Subcutaneous adipose tissue (tissue), 4 donors: Measurements from ENCODE around the gene SUN2. TPM values are rescaled to one million over a fixed set of nuclear protein-coding genes. Genes with fewer than 3 reads are reported as not detected.

Experiments used
- total RNA-seq, 4 donors: library from RNA; depleted of rRNA; stranded (reverse); fragments of >200 nt; gene quantifications; one replicate each; pipeline ENCODE4 v1.1.0, GENCODE V29; 2016
- TF ChIP-seq, protein P1 (sequence below): fragments of 450-650 bp; IDR thresholded peaks from one replicate; pipeline ENCODE4 v1.5.1; 2016; ENCODE audit warnings: low read depth, mild to moderate bottlenecking, control low read depth, antibody characterized with exemption, moderate library complexity

The SUN2 gene
- total RNA-seq, 4 donors from 2014 or later, result 177 to 749 (median 361) TPM

- TF ChIP-seq, protein P1, sequence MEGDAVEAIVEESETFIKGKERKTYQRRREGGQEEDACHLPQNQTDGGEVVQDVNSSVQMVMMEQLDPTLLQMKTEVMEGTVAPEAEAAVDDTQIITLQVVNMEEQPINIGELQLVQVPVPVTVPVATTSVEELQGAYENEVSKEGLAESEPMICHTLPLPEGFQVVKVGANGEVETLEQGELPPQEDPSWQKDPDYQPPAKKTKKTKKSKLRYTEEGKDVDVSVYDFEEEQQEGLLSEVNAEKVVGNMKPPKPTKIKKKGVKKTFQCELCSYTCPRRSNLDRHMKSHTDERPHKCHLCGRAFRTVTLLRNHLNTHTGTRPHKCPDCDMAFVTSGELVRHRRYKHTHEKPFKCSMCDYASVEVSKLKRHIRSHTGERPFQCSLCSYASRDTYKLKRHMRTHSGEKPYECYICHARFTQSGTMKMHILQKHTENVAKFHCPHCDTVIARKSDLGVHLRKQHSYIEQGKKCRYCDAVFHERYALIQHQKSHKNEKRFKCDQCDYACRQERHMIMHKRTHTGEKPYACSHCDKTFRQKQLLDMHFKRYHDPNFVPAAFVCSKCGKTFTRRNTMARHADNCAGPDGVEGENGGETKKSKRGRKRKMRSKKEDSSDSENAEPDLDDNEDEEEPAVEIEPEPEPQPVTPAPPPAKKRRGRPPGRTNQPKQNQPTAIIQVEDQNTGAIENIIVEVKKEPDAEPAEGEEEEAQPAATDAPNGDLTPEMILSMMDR, result no peak
These were observed 44.9 kb downstream of the SUN2 start for GRCh38 chr22:38710866-38711265.

DNA sequence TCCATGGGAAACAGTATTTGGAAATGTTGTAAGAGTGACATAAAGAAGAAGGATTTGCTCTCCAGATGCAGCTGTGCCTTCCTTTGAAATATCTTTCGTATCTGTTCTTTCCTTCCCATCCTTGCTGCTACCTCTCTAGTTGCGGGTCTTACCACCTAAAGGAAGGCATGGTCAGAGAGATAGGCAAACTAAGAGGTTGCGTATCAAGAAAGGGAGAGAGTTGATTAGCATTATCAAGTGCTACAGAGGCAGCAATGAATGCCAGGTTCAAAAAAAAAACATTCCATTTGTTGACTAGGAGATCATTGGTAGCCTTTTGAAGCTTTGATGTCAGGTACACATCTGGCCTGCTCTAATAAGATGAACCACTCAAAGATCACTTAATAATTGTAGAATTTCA is 45.4 kb downstream of the SUN2 start:
- TF ChIP-seq, protein P1, result no peak

- TF ChIP-seq, protein P1, result no peak
These were observed 46.5 kb downstream of the SUN2 start for GRCh38 chr22:38709306-38709705.

DNA sequence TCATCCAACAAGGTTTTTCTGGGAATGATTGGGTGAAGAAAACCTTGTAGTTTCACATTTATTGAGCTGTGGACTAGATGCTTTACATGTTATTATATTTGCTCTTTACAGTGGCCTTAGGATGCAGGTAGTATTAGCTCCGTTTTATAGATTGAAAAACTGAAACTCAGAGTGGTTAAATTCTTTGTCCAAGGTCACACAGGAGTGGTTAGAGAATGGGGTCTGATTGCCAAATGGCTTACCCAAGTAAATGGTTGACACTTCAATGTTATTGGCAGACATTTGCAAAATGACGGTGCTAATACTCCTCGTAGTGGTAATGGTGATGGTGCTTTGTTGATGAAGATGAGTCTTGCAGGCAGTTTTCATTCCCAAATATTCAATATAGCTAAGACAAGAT is 47.8 kb downstream of the SUN2 start:
- TF ChIP-seq, protein P1, result no peak

- TF ChIP-seq, protein P1, result no peak
These were observed 48.5 kb downstream of the SUN2 start for GRCh38 chr22:38707346-38707745.

GRCh38 chr22:38706901-38707195 is 49.0 kb downstream of the SUN2 start:
- TF ChIP-seq, protein P1, result no peak

DNA sequence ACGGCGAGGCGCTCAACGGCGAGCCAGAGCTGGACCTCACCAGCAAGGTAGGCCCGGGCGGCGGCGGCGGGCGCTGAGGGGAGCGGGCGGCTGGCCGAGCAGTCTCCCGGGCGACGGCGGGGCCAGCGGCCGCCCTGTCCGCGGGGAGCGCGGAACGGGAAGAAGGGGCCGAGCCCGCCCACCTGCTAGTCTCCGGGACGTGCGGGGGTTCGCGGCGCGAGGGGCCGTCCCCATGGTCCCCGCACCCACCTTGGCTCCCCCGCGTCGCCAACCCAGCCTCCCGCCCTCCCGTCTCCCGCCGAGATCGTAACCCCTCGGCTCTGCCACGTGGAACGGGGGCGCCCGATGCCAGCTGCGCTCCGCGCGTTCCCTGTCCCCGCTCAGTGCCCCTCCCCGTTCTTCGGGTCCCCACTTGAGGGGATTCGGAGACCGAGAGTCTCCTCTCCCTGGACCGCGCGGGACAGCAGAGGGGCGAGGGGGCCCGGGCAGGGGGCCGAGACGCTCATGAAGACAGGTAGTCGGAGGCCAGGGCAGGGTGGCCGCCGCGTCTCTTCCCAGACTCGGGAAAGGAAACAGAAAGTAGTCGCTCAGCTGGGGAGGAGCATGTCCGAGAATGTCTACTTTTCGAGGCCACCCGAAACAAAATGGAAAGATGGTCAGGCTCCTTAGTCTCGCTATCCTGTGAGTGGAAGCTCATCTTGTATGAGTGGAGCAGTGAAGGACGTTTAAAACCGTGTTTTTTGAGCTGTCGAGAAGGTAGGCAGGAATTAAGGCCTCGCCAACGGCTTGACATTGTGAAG is 49.5 kb downstream of the SUN2 start:
- TF ChIP-seq, protein P1, result no peak
